ENCODE results near the gene SIGLEC12. TPM values are rescaled to one million over a fixed set of nuclear protein-coding genes. Genes with fewer than 3 reads are reported as not detected.

Gene SIGLEC12
- total and polyA plus RNA-seq, 9 of the 15 experiments (the other 6 are each of a cell fraction or from before 2014, with no cell fraction given) = 0.08 to 1.3 (median 0.54) TPM

GRCh38 chr19:51539821-51540366, 38.3 kb upstream of the SIGLEC12 start (continued):
- TF ChIP-seq ZNF592 (IDR thresholded peaks at IDR 0.05) (peak; percentile 60), ZNF79 (CRISPR knock-in tag; IDR thresholded peaks at IDR 0.05; ENCODE audit: low read depth) (0 out of 2 replicates have a peak, but pooled peaks have one; percentile 20), MNT (conservative IDR thresholded peaks at IDR 0.05) (no peak), KAT7 (CRISPR knock-in tag; IDR thresholded peaks at IDR 0.05; ENCODE audit: borderline replicate concordance) (0 out of 2 replicates have a peak, but pooled peaks have one; percentile 46), ZNF76 (CRISPR knock-in tag; IDR thresholded peaks at IDR 0.05; ENCODE audit: borderline replicate concordance) (0 out of 2 replicates have a peak, but pooled peaks have one; percentile 24), MBD1 (CRISPR knock-in tag; IDR thresholded peaks at IDR 0.05) (no peak), SMARCA5 (IDR thresholded peaks at IDR 0.05) (no peak), ELF2 (CRISPR knock-in tag; IDR thresholded peaks at IDR 0.05) (peak; percentile 65; the same call in 1 of the 2 replicates), CREB5 (CRISPR knock-in tag; IDR thresholded peaks at IDR 0.05) (0 out of 2 replicates have a peak, but pooled peaks have one; percentile 51)

Measured in K562 (cell line).